Activated CD4-positive, alpha-beta memory T cell treated with anti-CD3 and anti-CD28 coated beads for 36 hours (primary cell): ENCODE data around the gene CLSTN2. TPM values are rescaled to one million over a fixed set of nuclear protein-coding genes. Genes with fewer than 3 reads are reported as not detected.

Experiments used
- CTCF ChIA-PET: fragments of 350-600 bp; sonication (Branson Sonifier 250); formaldehyde crosslinking; loops from one replicate; lab custom pipeline; 2021; ENCODE audit warnings: antibody characterized with exemption, inconsistent platforms; lab: Charles Lee
- POLR2A ChIA-PET: fragments of 350-600 bp; sonication (Branson Sonifier 250); formaldehyde crosslinking; loops from one replicate; lab custom pipeline; 2021; ENCODE audit warnings: antibody characterized with exemption; lab: Charles Lee
- DNase-seq: peaks from one replicate; pipeline ENCODE4 v3.0.0-alpha.2; 2020
- H3K27ac Mint-ChIP-seq: one replicate; pipeline ENCODE4 v1.8.0; 2021; ENCODE audit warnings: mixed read lengths
- H3K27me3 Mint-ChIP-seq: one replicate; pipeline ENCODE4 v1.8.0; 2021; ENCODE audit warnings: mixed read lengths
- H3K36me3 Mint-ChIP-seq: one replicate; pipeline ENCODE4 v1.8.0; 2021; ENCODE audit warnings: mixed read lengths
- H3K4me1 Mint-ChIP-seq: one replicate; pipeline ENCODE4 v1.8.0; 2021; ENCODE audit warnings: low read depth, mixed read lengths
- H3K4me3 Mint-ChIP-seq: one replicate; pipeline ENCODE4 v1.8.0; 2021; ENCODE audit warnings: mild to moderate bottlenecking, mixed read lengths
- H3K9me3 Mint-ChIP-seq: one replicate; pipeline ENCODE4 v1.8.0; 2021; ENCODE audit warnings: mixed read lengths
- intact Hi-C: fragments of 100-400 bp; cut with micrococcal nuclease; formaldehyde crosslinking; loops from one replicate; pipeline ENCODE4 v1.15.1; 2023
- total RNA-seq, 2 experiments: library from RNA; stranded (reverse); gene quantifications; one replicate each; pipeline ENCODE4 v1.2.3, GENCODE V29; 2021

The CLSTN2 gene
- total RNA-seq, 2 experiments from 2014 or later, result not detected

GRCh38 chr3:140610544-140610943 lies 675.6 kb downstream of the CLSTN2 start:
- H3K36me3 Mint-ChIP-seq, result no peaks in the 10 kb centered on the region
- no peak for DNase-seq
- ChIA-PET POLR2A (no interaction called here), CTCF (no interaction called here)
- H3K27me3 Mint-ChIP-seq, result no peaks in the 10 kb centered on the region
- no peak overlapping the region for H3K4me3 Mint-ChIP-seq
- H3K27ac Mint-ChIP-seq, result no peak overlapping the region
- H3K9me3 Mint-ChIP-seq, result no peaks in the 10 kb centered on the region
- intact Hi-C loops, result no loop called here
- H3K4me1 Mint-ChIP-seq, result no peaks in the 10 kb centered on the region

- no peaks in the 10 kb centered on the region for H3K9me3 Mint-ChIP-seq
- no peaks in the 10 kb centered on the region for H3K27me3 Mint-ChIP-seq
- no peaks in the 10 kb centered on the region for H3K36me3 Mint-ChIP-seq
- ChIA-PET CTCF (no interaction called here), POLR2A (no interaction called here)
- H3K4me1 Mint-ChIP-seq, result no peaks in the 10 kb centered on the region
- no peak overlapping the region for H3K27ac Mint-ChIP-seq
- DNase-seq, result no peak
- no peak overlapping the region for H3K4me3 Mint-ChIP-seq
- intact Hi-C loops, result no loop called here
These were observed 679.0 kb downstream of the CLSTN2 start for GRCh38 chr3:140614001-140614400.

GRCh38 chr3:140617135-140617534 lies 682.1 kb downstream of the CLSTN2 start:
- no peaks in the 10 kb centered on the region for H3K4me1 Mint-ChIP-seq
- intact Hi-C loops, result no loop called here
- no peaks in the 10 kb centered on the region for H3K27me3 Mint-ChIP-seq
- ChIA-PET POLR2A (interaction anchor here (0.6 kb wide), 1 partner anchor 205 kb away, joined by 4 read pairs; no protein-coding TSS in a partner anchor), CTCF (no interaction called here)
- no peaks in the 10 kb centered on the region for H3K36me3 Mint-ChIP-seq
- no peak overlapping the region for H3K27ac Mint-ChIP-seq
- no peak overlapping the region for H3K4me3 Mint-ChIP-seq
- H3K9me3 Mint-ChIP-seq, result no peaks in the 10 kb centered on the region
- no peak for DNase-seq

GRCh38 chr3:140626856-140627255 lies 691.9 kb downstream of the CLSTN2 start:
- ChIA-PET POLR2A (no interaction called here), CTCF (no interaction called here)
- Mint-ChIP-seq H3K36me3 (no peaks in the 10 kb centered on the region), H3K27ac (no peak overlapping the region), H3K27me3 (no peaks in the 10 kb centered on the region), H3K9me3 (peaks cover 3% of the 10 kb centered on the region), H3K4me1 (no peaks in the 10 kb centered on the region), H3K4me3 (no peak overlapping the region)
- no peak for DNase-seq
- intact Hi-C loops, result no loop called here
